SK-N-SH (cell line): Measurements from ENCODE around the gene TK2. TPM values are rescaled to one million over a fixed set of nuclear protein-coding genes. Genes with fewer than 3 reads are reported as not detected.

Experiments used
- CTCF ChIA-PET: fragments of 300-600, 350-600 bp; formaldehyde crosslinking; extraction: SDS; loops from one replicate; lab custom pipeline; 2021; lab: Yijun Ruan, JAX
- POLR2A ChIA-PET: fragments of 350-600 bp; sonication (Branson Sonifier 250); formaldehyde crosslinking; extraction: SDS; loops from one replicate; lab custom pipeline; 2020; ENCODE audit warnings: antibody characterized with exemption, inconsistent platforms; lab: Yijun Ruan, JAX
- DNase-seq: peaks from one replicate; pipeline ENCODE4 v3.0.0; 2012
- H2AFZ ChIP-seq: fragments of 200-600 bp; sonication (generic); 2 replicates; pipeline ENCODE4 v1.8.1; 2016; ENCODE audit warnings: antibody characterized with exemption, mild to moderate bottlenecking, low read depth
- H3F3A ChIP-seq: fragments of 200-600 bp; sonication (generic); replicated peaks from 2 replicates; pipeline ENCODE3; 2016; ENCODE audit warnings: antibody characterized with exemption, mild to moderate bottlenecking; ENCODE audit not compliant: insufficient read depth
- H3K27ac ChIP-seq, 2 experiments: fragments of 200-500 bp in 1 of 2; fragments of 200-600 bp in 1 of 2; sonication (Bioruptor generic) in 1 of 2; sonication (generic), shearing (Covaris generic) in 1 of 2; 2 replicates each; pipeline versions ENCODE4 v1.5.1 to v1.6.1; 2014 to 2016; ENCODE audit warnings: low read depth in 2 of 2, inconsistent platforms in 1 of 2, low read length in 1 of 2, mild to moderate bottlenecking in 1 of 2, mixed read lengths in 1 of 2
- H3K27me3 ChIP-seq: fragments of 200-600 bp; sonication (generic), shearing (Covaris generic); 2 replicates; pipeline ENCODE4 v1.6.1; 2016; ENCODE audit warnings: mixed run types; ENCODE audit not compliant: insufficient read depth
- H3K36me3 ChIP-seq, 2 experiments: fragments of 200-500 bp in 1 of 2; fragments of 200-600 bp in 1 of 2; sonication (Bioruptor generic) in 1 of 2; sonication (generic) in 1 of 2; replicated peaks in 1 of 2; 2 replicates each; pipeline versions ENCODE3 to v1.5.1; 2014 to 2016; ENCODE audit warnings: low read length in 1 of 2, mild to moderate bottlenecking in 1 of 2; ENCODE audit not compliant: insufficient read depth in 2 of 2, control insufficient read depth in 1 of 2
- H3K4me1 ChIP-seq, 2 experiments: fragments of 200-500 bp in 1 of 2; fragments of 200-600 bp in 1 of 2; sonication (Bioruptor generic) in 1 of 2; sonication (generic), shearing (Covaris generic) in 1 of 2; 2 replicates each; pipeline versions ENCODE4 v1.5.1 to v1.6.1; 2014 to 2016; ENCODE audit warnings: low read depth in 1 of 2, low read length in 1 of 2, mixed run types in 1 of 2; ENCODE audit not compliant: insufficient read depth in 2 of 2, control insufficient read depth in 1 of 2
- H3K4me2 ChIP-seq: fragments of 200-600 bp; sonication (generic), shearing (Covaris generic); 2 replicates; pipeline ENCODE4 v1.6.1; 2017; ENCODE audit warnings: mixed run types
- H3K4me3 ChIP-seq, 2 experiments: fragments of 200-500 bp in 1 of 2; fragments of 200-600 bp in 1 of 2; sonication (Bioruptor generic) in 1 of 2; sonication (generic), shearing (Covaris generic) in 1 of 2; 2 replicates each; pipeline versions ENCODE4 v1.5.1 to v1.8.1; 2014 to 2016; ENCODE audit warnings: low read depth in 2 of 2, inconsistent platforms in 1 of 2, low read length in 1 of 2, mild to moderate bottlenecking in 1 of 2, mixed read lengths in 1 of 2, moderate library complexity in 1 of 2
- H3K79me2 ChIP-seq: fragments of 200-600 bp; sonication (generic); 2 replicates; pipeline ENCODE4 v1.8.1; 2017; ENCODE audit warnings: mild to moderate bottlenecking; ENCODE audit not compliant: insufficient read depth
- H3K9ac ChIP-seq: fragments of 200-600 bp; sonication (generic); 2 replicates; pipeline ENCODE4 v1.6.1; 2017; ENCODE audit warnings: mixed run types
- H3K9me2 ChIP-seq: fragments of 200-600 bp; sonication (generic); 2 replicates; pipeline ENCODE4 v1.6.1; 2017; ENCODE audit warnings: mixed run types
- H3K9me3 ChIP-seq: fragments of 200-600 bp; sonication (generic); 2 replicates; pipeline ENCODE4 v1.6.1; 2017; ENCODE audit warnings: mixed run types, mild to moderate bottlenecking, moderate library complexity
- H4K20me1 ChIP-seq: fragments of 200-600 bp; sonication (generic); 2 replicates; pipeline ENCODE4 v1.6.1; 2017; ENCODE audit warnings: mild to moderate bottlenecking, mixed run types; ENCODE audit not compliant: insufficient read depth
- CHD2 ChIP-seq: fragments of 150-350 bp; IDR thresholded peaks from 2 replicates; pipeline ENCODE4 v1.6.1; 2018; ENCODE audit warnings: low read length; ENCODE audit not compliant: partially characterized antibody
- FOXJ3 ChIP-seq: sonication (generic); formaldehyde crosslinking; IDR thresholded peaks from 2 replicates; pipeline ENCODE4 v1.5.1; 2020; ENCODE audit warnings: mild to moderate bottlenecking, missing genetic modification reagents
- GATA2 ChIP-seq: sonication (generic); formaldehyde crosslinking; IDR thresholded peaks from 2 replicates; pipeline ENCODE4 v1.5.0; 2020; ENCODE audit warnings: mild to moderate bottlenecking, missing genetic modification reagents
- JUND ChIP-seq: IDR thresholded peaks from 2 replicates; pipeline ENCODE4 v1.4.0; 2012
- MEF2A ChIP-seq: IDR thresholded peaks from 2 replicates; pipeline ENCODE4 v1.4.0; 2012; ENCODE audit warnings: low read depth, borderline replicate concordance
- MXI1 ChIP-seq: IDR thresholded peaks from 2 replicates; pipeline ENCODE4 v1.6.1; 2012; ENCODE audit warnings: mild to moderate bottlenecking, low read depth, low read length, improper control_type of control experiment
- NFIC ChIP-seq: IDR thresholded peaks from 2 replicates; pipeline ENCODE4 v1.4.0; 2012; ENCODE audit warnings: borderline replicate concordance
- POLR2AphosphoS5 ChIP-seq: IDR thresholded peaks from 2 replicates; pipeline ENCODE4 v1.6.1; 2012; ENCODE audit warnings: low read depth, low read length
- RAD21 ChIP-seq: IDR thresholded peaks from 2 replicates; pipeline ENCODE4 v1.6.1; 2012; ENCODE audit warnings: mild to moderate bottlenecking, low read length
- RCOR1 ChIP-seq: fragments of 150-350 bp; IDR thresholded peaks from 2 replicates; pipeline ENCODE4 v1.6.1; 2017; ENCODE audit warnings: antibody characterized with exemption, low read length
- RXRA ChIP-seq: IDR thresholded peaks from 2 replicates; pipeline ENCODE4 v1.4.0; 2012; ENCODE audit warnings: low read depth, mild to moderate bottlenecking, borderline replicate concordance
- TEAD4 ChIP-seq: IDR thresholded peaks from 2 replicates; pipeline ENCODE4 v1.4.0; 2012; ENCODE audit warnings: mild to moderate bottlenecking, borderline replicate concordance; ENCODE audit not compliant: insufficient read depth
- WGBS: methylation state at CpG from one replicate; pipeline ENCODE4 v1.1.6; 2017; ENCODE audit warnings: low lambda C conversion rate; 5-methylcytosine and 5-hydroxymethylcytosine counted together
- polyA plus RNA-seq, 3 experiments: library from polyadenylated mRNA; depleted of rRNA; stranded (reverse); fragments of >200 nt; gene quantifications; 2 replicates each; pipeline ENCODE4 v1.2.3, GENCODE V29; 2012
- TF ChIP-seq, protein P1 (sequence below): fragments of 200-600 bp; sonication (generic); IDR thresholded peaks from 2 replicates; pipeline ENCODE4 v1.6.1; 2017; ENCODE audit warnings: antibody characterized with exemption, mild to moderate bottlenecking, moderate library complexity
- TF ChIP-seq, protein P2 (sequence below): fragments of 150-350 bp; IDR thresholded peaks from 2 replicates; pipeline ENCODE4 v1.6.1; 2016; ENCODE audit warnings: mild to moderate bottlenecking, low read depth, low read length
- TF ChIP-seq, protein P3 (sequence below): IDR thresholded peaks from 2 replicates; pipeline ENCODE4; 2012
- TF ChIP-seq, protein P4 (sequence below): IDR thresholded peaks from 2 replicates; pipeline ENCODE4 v1.4.0; 2012; ENCODE audit warnings: low read depth
- TF ChIP-seq, protein P5 (sequence below): IDR thresholded peaks from 2 replicates; pipeline ENCODE4 v1.4.0; 2012; ENCODE audit warnings: low read depth, borderline replicate concordance

TK2 gene
- polyA plus RNA-seq, 1 of the 3 experiments (the other 2 are of a cell fraction): 25.2 TPM

DNA sequence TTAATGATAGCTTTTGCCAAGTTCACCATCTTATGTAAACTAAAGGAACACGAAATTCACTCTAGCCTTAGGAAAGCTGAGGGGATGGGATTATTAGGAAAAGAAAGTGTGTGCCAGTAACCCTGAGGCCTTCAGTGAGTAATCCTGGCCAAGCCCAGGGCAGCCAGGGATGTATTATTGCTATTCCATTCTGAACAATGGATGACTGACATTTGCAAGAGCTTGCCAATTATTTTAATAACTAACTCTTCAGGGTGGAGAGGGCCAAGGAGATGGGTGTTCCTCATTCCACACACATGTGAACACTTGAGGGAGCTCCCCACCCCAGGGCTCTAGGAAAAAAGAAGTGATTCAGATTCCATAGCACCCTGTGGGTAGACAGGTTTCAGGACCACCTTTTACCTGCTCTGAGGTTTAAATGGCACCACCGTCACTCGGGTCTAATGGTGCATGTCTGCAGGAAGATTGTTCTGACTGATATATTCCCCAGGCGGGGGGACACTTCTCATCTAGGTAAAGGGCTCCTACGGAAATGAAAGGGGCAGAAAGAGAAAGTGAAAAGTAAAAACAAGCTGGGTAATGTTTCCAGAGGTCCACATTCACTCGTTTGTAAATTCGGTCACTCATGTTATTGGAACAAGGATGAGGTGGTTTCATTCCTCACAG is 41.5 kb downstream of the TK2 start:
- TF ChIP-seq, protein P1, sequence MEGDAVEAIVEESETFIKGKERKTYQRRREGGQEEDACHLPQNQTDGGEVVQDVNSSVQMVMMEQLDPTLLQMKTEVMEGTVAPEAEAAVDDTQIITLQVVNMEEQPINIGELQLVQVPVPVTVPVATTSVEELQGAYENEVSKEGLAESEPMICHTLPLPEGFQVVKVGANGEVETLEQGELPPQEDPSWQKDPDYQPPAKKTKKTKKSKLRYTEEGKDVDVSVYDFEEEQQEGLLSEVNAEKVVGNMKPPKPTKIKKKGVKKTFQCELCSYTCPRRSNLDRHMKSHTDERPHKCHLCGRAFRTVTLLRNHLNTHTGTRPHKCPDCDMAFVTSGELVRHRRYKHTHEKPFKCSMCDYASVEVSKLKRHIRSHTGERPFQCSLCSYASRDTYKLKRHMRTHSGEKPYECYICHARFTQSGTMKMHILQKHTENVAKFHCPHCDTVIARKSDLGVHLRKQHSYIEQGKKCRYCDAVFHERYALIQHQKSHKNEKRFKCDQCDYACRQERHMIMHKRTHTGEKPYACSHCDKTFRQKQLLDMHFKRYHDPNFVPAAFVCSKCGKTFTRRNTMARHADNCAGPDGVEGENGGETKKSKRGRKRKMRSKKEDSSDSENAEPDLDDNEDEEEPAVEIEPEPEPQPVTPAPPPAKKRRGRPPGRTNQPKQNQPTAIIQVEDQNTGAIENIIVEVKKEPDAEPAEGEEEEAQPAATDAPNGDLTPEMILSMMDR: no peak
- TF ChIP-seq, protein P2, sequence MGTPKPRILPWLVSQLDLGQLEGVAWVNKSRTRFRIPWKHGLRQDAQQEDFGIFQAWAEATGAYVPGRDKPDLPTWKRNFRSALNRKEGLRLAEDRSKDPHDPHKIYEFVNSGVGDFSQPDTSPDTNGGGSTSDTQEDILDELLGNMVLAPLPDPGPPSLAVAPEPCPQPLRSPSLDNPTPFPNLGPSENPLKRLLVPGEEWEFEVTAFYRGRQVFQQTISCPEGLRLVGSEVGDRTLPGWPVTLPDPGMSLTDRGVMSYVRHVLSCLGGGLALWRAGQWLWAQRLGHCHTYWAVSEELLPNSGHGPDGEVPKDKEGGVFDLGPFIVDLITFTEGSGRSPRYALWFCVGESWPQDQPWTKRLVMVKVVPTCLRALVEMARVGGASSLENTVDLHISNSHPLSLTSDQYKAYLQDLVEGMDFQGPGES: no peak
- no peak for TF ChIP-seq JUND
- no peak for TF ChIP-seq CHD2
- no peak for TF ChIP-seq RCOR1
- no peak for TF ChIP-seq RAD21
- TF ChIP-seq RXRA: no peak
- TF ChIP-seq GATA2 (CRISPR knock-in tag): no peak
- TF ChIP-seq POLR2AphosphoS5: no peak
- no peak for TF ChIP-seq FOXJ3
- no peak for TF ChIP-seq TEAD4
- TF ChIP-seq NFIC: no peak
- TF ChIP-seq, protein P3, sequence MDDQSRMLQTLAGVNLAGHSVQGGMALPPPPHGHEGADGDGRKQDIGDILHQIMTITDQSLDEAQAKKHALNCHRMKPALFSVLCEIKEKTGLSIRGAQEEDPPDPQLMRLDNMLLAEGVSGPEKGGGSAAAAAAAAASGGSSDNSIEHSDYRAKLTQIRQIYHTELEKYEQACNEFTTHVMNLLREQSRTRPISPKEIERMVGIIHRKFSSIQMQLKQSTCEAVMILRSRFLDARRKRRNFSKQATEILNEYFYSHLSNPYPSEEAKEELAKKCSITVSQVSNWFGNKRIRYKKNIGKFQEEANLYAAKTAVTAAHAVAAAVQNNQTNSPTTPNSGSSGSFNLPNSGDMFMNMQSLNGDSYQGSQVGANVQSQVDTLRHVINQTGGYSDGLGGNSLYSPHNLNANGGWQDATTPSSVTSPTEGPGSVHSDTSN: no peak
- TF ChIP-seq MEF2A: no peak
- TF ChIP-seq, protein P4, sequence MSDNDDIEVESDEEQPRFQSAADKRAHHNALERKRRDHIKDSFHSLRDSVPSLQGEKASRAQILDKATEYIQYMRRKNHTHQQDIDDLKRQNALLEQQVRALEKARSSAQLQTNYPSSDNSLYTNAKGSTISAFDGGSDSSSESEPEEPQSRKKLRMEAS: no peak
- TF ChIP-seq, protein P5, sequence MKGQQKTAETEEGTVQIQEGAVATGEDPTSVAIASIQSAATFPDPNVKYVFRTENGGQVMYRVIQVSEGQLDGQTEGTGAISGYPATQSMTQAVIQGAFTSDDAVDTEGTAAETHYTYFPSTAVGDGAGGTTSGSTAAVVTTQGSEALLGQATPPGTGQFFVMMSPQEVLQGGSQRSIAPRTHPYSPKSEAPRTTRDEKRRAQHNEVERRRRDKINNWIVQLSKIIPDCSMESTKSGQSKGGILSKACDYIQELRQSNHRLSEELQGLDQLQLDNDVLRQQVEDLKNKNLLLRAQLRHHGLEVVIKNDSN: no peak
- no peak for TF ChIP-seq MXI1

More for the DNA sequence above, 41.5 kb downstream of the TK2 start:
- ChIA-PET POLR2A (no interaction called here), CTCF (interaction anchor here (1.6 to 2.3 kb wide), 2 partner anchors 102 to 151 kb away, joined by 6 to 9 read pairs; no protein-coding TSS in a partner anchor)
- Histone ChIP-seq H3K9ac (no peak overlapping the region), H3K9me3 (no peaks in the 10 kb centered on the region), H3K36me3 (no peaks in the 10 kb centered on the region), H3F3A (peaks cover 23% of the 10 kb centered on the region), H3K4me3 (no peak overlapping the region), H3K79me2 (no peaks in the 10 kb centered on the region), H3K4me1 (peaks cover 5 to 25% of the 10 kb centered on the region in 2 experiments; a peak in 3 of 4 replicates), H3K27ac (no peak overlapping the region), H2AFZ (no peak overlapping the region), H3K9me2 (no peaks in the 10 kb centered on the region), H4K20me1 (no peaks in the 10 kb centered on the region), H3K27me3 (no peaks in the 10 kb centered on the region), H3K4me2 (no peak overlapping the region)
- no peak for DNase-seq
- WGBS: 75% methylated on average over 7 of the region's 7 CpGs
